ENCODE data around the gene PBRM1.

- TF ChIP-seq CTCF (IDR thresholded peaks at IDR 0.05), result no peak
- no peak for TF ChIP-seq POLR2A (IDR thresholded peaks at IDR 0.05)
- TF ChIP-seq EP300 (IDR thresholded peaks at IDR 0.05), result no peak
These were observed 28.9 kb upstream of the PBRM1 start for GRCh38 chr3:52714335-52715302.

Measured in suprapubic skin (tissue), 3 donors.